H9 (cell line): ENCODE measurements around the gene C10orf143. TPM values are rescaled to one million over a fixed set of nuclear protein-coding genes. Genes with fewer than 3 reads are reported as not detected.
A peak's percentile ranks its signal among the peaks of the same experiment; 100 is the strongest.

Experiments used
- DNase-seq: peaks from one replicate; pipeline ENCODE4 v3.0.0-alpha.2; 2017
- H2AFZ ChIP-seq: one replicate; pipeline ENCODE4 v1.6.1; 2013; ENCODE audit warnings: mild to moderate bottlenecking, low read length, control low read depth, moderate library complexity
- H2AK5ac ChIP-seq: 2 replicates; pipeline ENCODE4 v1.6.1; 2013; ENCODE audit warnings: low read length, control low read depth, mixed read lengths; ENCODE audit not compliant: insufficient read length
- H2BK120ac ChIP-seq: one replicate; pipeline ENCODE4 v1.6.1; 2013; ENCODE audit warnings: low read depth, mild to moderate bottlenecking, low read length, control low read depth, inconsistent platforms; ENCODE audit not compliant: poor library complexity, severe bottlenecking
- H2BK12ac ChIP-seq: 2 replicates; pipeline ENCODE4 v1.6.1; 2013; ENCODE audit warnings: low read length, control low read depth, mixed read lengths, low read depth; ENCODE audit not compliant: insufficient read length
- H2BK15ac ChIP-seq: 2 replicates; pipeline ENCODE4 v1.6.1; 2013; ENCODE audit warnings: low read depth, low read length, control low read depth
- H2BK20ac ChIP-seq: one replicate; pipeline ENCODE4 v1.6.1; 2013; ENCODE audit warnings: low read depth, mild to moderate bottlenecking, low read length, control low read depth, inconsistent platforms; ENCODE audit not compliant: poor library complexity, severe bottlenecking
- H2BK5ac ChIP-seq: 2 replicates; pipeline ENCODE4 v1.6.1; 2013; ENCODE audit warnings: low read length, control low read depth, mixed read lengths; ENCODE audit not compliant: insufficient read length
- H3K14ac ChIP-seq: 2 replicates; pipeline ENCODE4 v1.6.1; 2013; ENCODE audit warnings: low read length, control low read depth; ENCODE audit not compliant: insufficient read depth
- H3K18ac ChIP-seq: 2 replicates; pipeline ENCODE4 v1.6.1; 2013; ENCODE audit warnings: low read depth, mild to moderate bottlenecking, mixed read lengths, low read length, control low read depth; ENCODE audit not compliant: insufficient read length
- H3K23ac ChIP-seq: 2 replicates; pipeline ENCODE4 v1.6.1; 2013; ENCODE audit warnings: low read length, control low read depth, mixed read lengths, low read depth; ENCODE audit not compliant: insufficient read length
- H3K23me2 ChIP-seq: 2 replicates; pipeline ENCODE4 v1.6.1; 2013; ENCODE audit warnings: low read depth, mild to moderate bottlenecking, mixed read lengths, low read length, control low read depth; ENCODE audit not compliant: insufficient read length, poor library complexity, severe bottlenecking
- H3K27ac ChIP-seq: 2 replicates; pipeline ENCODE4 v1.5.1; 2013; ENCODE audit warnings: low read length, control low read depth, mixed read lengths, low read depth; ENCODE audit not compliant: insufficient read length
- H3K27me3 ChIP-seq: 2 replicates; pipeline ENCODE4 v1.6.1; 2013; ENCODE audit warnings: low read length, control low read depth, inconsistent platforms; ENCODE audit not compliant: insufficient read depth
- H3K4ac ChIP-seq: 2 replicates; pipeline ENCODE4 v1.6.1; 2013; ENCODE audit warnings: low read depth, mild to moderate bottlenecking, control low read depth, inconsistent platforms, low read length, moderate library complexity
- H3K4me1 ChIP-seq: 2 replicates; pipeline ENCODE4 v1.6.1; 2013; ENCODE audit warnings: low read length, control low read depth, inconsistent platforms; ENCODE audit not compliant: insufficient read depth
- H3K4me2 ChIP-seq: 2 replicates; pipeline ENCODE4 v1.6.1; 2013; ENCODE audit warnings: low read length, control low read depth, mixed read lengths; ENCODE audit not compliant: insufficient read length, insufficient read depth
- H3K56ac ChIP-seq: 2 replicates; pipeline ENCODE4 v1.6.1; 2013; ENCODE audit warnings: low read depth, mild to moderate bottlenecking, mixed read lengths, low read length, control low read depth; ENCODE audit not compliant: insufficient read length
- H3K79me1 ChIP-seq: 2 replicates; pipeline ENCODE4 v1.6.1; 2013; ENCODE audit warnings: low read depth, mild to moderate bottlenecking, moderate library complexity, low read length, control low read depth, inconsistent platforms; ENCODE audit not compliant: insufficient read depth, poor library complexity, severe bottlenecking
- H3K79me2 ChIP-seq: 2 replicates; pipeline ENCODE4 v1.6.1; 2013; ENCODE audit warnings: low read length, control low read depth, inconsistent platforms; ENCODE audit not compliant: insufficient read depth
- H3K9ac ChIP-seq: 2 replicates; pipeline ENCODE4 v1.6.1; 2013; ENCODE audit warnings: low read length, control low read depth, mixed read lengths; ENCODE audit not compliant: insufficient read length; ENCODE audit errors: extremely low read depth
- H3K9me3 ChIP-seq: one replicate; pipeline ENCODE4 v1.6.1; 2013; ENCODE audit warnings: low read depth, low read length, inconsistent platforms; ENCODE audit not compliant: control insufficient read depth
- H3T11ph ChIP-seq: one replicate; pipeline ENCODE4 v1.6.1; 2013; ENCODE audit warnings: mild to moderate bottlenecking, low read length, control low read depth, inconsistent platforms
- H4K20me1 ChIP-seq: one replicate; pipeline ENCODE4 v1.6.1; 2013; ENCODE audit not compliant: control insufficient read depth, insufficient read length, insufficient read depth
- H4K5ac ChIP-seq: 2 replicates; pipeline ENCODE4 v1.6.1; 2013; ENCODE audit warnings: low read depth, mild to moderate bottlenecking, mixed read lengths, low read length, control low read depth; ENCODE audit not compliant: insufficient read length
- H4K8ac ChIP-seq: replicated peaks from 2 replicates; pipeline ENCODE4 v1.6.1; 2013; ENCODE audit warnings: low read length, control low read depth, mixed read lengths, low read depth; ENCODE audit not compliant: insufficient read length
- H4K91ac ChIP-seq: 2 replicates; pipeline ENCODE4 v1.6.1; 2013; ENCODE audit warnings: low read depth, mild to moderate bottlenecking, moderate library complexity, mixed read lengths, low read length, control low read depth; ENCODE audit not compliant: insufficient read length
- H3K27ac Mint-ChIP-seq, 3 experiments: 2 replicates in 2 of 3; 3 replicates in 1 of 3; pipeline ENCODE4 v1.8.0; 2020 to 2021; ENCODE audit warnings: mixed read lengths in 3 of 3, mild to moderate bottlenecking in 1 of 3, moderate library complexity in 1 of 3
- H3K27me3 Mint-ChIP-seq: 2 replicates; pipeline ENCODE4 v1.8.0; 2021; ENCODE audit warnings: low read depth, mild to moderate bottlenecking, moderate library complexity, mixed read lengths
- H3K36me3 Mint-ChIP-seq, 3 experiments: 2 replicates in 2 of 3; 3 replicates in 1 of 3; pipeline ENCODE4 v1.8.0; 2020 to 2021; ENCODE audit warnings: low read depth in 3 of 3, mixed read lengths in 3 of 3; ENCODE audit not compliant: insufficient read depth in 1 of 3
- H3K4me1 Mint-ChIP-seq, 2 experiments: 2 replicates each; pipeline ENCODE4 v1.8.0; 2020; ENCODE audit warnings: mixed read lengths in 2 of 2
- H3K4me3 Mint-ChIP-seq, 2 experiments: 2 replicates in 1 of 2; 3 replicates in 1 of 2; pipeline ENCODE4 v1.8.0; 2020 to 2021; ENCODE audit warnings: mild to moderate bottlenecking in 2 of 2, mixed read lengths in 2 of 2, moderate library complexity in 1 of 2
- H3K9me3 Mint-ChIP-seq, 2 experiments: 2 replicates in 1 of 2; 3 replicates in 1 of 2; pipeline ENCODE4 v1.8.0; 2020; ENCODE audit warnings: mild to moderate bottlenecking in 2 of 2, mixed read lengths in 2 of 2, moderate library complexity in 1 of 2
- WGBS: extraction: QIAGEN DNeasy Blood & Tissue Kit; methylation state at CpG from one replicate; pipeline ENCODE4 v1.1.7; 2013; ENCODE audit warnings: missing lambda C conversion rate, low lambda C conversion rate, mixed read lengths; ENCODE audit not compliant: insufficient read length; ENCODE audit errors: extremely low coverage; 5-methylcytosine and 5-hydroxymethylcytosine counted together
- total RNA-seq: library from RNA; stranded (reverse); gene quantifications from 2 replicates; pipeline ENCODE4 v1.2.1, GENCODE V29; 2021
- TF ChIP-seq, protein P1 (sequence below): fragments of 200-600 bp; sonication (generic); conservative IDR thresholded peaks from 3 replicates; pipeline ENCODE4 v1.8.0; 2021; ENCODE audit warnings: antibody characterized with exemption, mild to moderate bottlenecking

C10orf143 gene
- total RNA-seq, 1 experiment from 2014 or later: 0.94 TPM

GRCh38 chr10:130014263-130015074 is 96.2 kb downstream of the C10orf143 start:
- Histone ChIP-seq H3K14ac (no peak overlapping the region), H2BK5ac (no peak overlapping the region), H2BK15ac (no peak overlapping the region), H3K4me1 (no peaks in the 10 kb centered on the region), H3K79me2 (no peaks in the 10 kb centered on the region), H4K8ac (no peak overlapping the region), H2AFZ (no peak overlapping the region), H2BK20ac (no peak overlapping the region), H4K91ac (no peak overlapping the region), H3K4ac (no peak overlapping the region), H4K20me1 (no peaks in the 10 kb centered on the region), H3K23me2 (no peaks in the 10 kb centered on the region), H3K9ac (no peak overlapping the region), H4K5ac (no peak overlapping the region), H3K4me2 (no peak overlapping the region), H3K18ac (peak overlapping the region; percentile 32), H3K23ac (no peak overlapping the region), H3K56ac (no peak overlapping the region), H2AK5ac (no peak overlapping the region), H3K79me1 (no peaks in the 10 kb centered on the region), H2BK12ac (no peak overlapping the region), H3K27ac (no peak overlapping the region), H3K27me3 (no peaks in the 10 kb centered on the region), H3K9me3 (no peaks in the 10 kb centered on the region), H2BK120ac (no peak overlapping the region), H3T11ph (no peak overlapping the region)
- Mint-ChIP-seq H3K36me3 (no peaks in the 10 kb centered on the region), H3K4me3 (no peak overlapping the region), H3K4me1 (peaks cover 0 to 2% of the 10 kb centered on the region in 2 experiments; a peak in 1 of 4 replicates), H3K27ac (no peak overlapping the region), H3K9me3 (no peaks in the 10 kb centered on the region), H3K27me3 (peaks cover 1% of the 10 kb centered on the region)
- TF ChIP-seq, protein P1, sequence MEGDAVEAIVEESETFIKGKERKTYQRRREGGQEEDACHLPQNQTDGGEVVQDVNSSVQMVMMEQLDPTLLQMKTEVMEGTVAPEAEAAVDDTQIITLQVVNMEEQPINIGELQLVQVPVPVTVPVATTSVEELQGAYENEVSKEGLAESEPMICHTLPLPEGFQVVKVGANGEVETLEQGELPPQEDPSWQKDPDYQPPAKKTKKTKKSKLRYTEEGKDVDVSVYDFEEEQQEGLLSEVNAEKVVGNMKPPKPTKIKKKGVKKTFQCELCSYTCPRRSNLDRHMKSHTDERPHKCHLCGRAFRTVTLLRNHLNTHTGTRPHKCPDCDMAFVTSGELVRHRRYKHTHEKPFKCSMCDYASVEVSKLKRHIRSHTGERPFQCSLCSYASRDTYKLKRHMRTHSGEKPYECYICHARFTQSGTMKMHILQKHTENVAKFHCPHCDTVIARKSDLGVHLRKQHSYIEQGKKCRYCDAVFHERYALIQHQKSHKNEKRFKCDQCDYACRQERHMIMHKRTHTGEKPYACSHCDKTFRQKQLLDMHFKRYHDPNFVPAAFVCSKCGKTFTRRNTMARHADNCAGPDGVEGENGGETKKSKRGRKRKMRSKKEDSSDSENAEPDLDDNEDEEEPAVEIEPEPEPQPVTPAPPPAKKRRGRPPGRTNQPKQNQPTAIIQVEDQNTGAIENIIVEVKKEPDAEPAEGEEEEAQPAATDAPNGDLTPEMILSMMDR: no peak
- no CpG with 5 or more reads among the region's 35 CpGs for WGBS
- DNase-seq: no peak

Other genes starting within 250 kb of the C10orf143 start
- 0.04 and 0.22 TPM in 2 replicates for gene EBF3, start 146.6 kb downstream of the C10orf143 start, total RNA-seq
- 135 and 139 TPM in 2 replicates for gene GLRX3, start 25.6 kb upstream of the C10orf143 start, total RNA-seq